H9 (cell line): Measurements from ENCODE around the gene MORN5. TPM values are rescaled to one million over a fixed set of nuclear protein-coding genes. Genes with fewer than 3 reads are reported as not detected.

Experiments
- DNase-seq: peaks from one replicate; pipeline ENCODE4 v3.0.0-alpha.2; 2017
- H2AFZ ChIP-seq: one replicate; pipeline ENCODE4 v1.6.1; 2013; ENCODE audit warnings: mild to moderate bottlenecking, low read length, control low read depth, moderate library complexity
- H2AK5ac ChIP-seq: 2 replicates; pipeline ENCODE4 v1.6.1; 2013; ENCODE audit warnings: low read length, control low read depth, mixed read lengths; ENCODE audit not compliant: insufficient read length
- H2BK120ac ChIP-seq: one replicate; pipeline ENCODE4 v1.6.1; 2013; ENCODE audit warnings: low read depth, mild to moderate bottlenecking, low read length, control low read depth, inconsistent platforms; ENCODE audit not compliant: poor library complexity, severe bottlenecking
- H2BK12ac ChIP-seq: 2 replicates; pipeline ENCODE4 v1.6.1; 2013; ENCODE audit warnings: low read length, control low read depth, mixed read lengths, low read depth; ENCODE audit not compliant: insufficient read length
- H2BK15ac ChIP-seq: 2 replicates; pipeline ENCODE4 v1.6.1; 2013; ENCODE audit warnings: low read depth, low read length, control low read depth
- H2BK20ac ChIP-seq: one replicate; pipeline ENCODE4 v1.6.1; 2013; ENCODE audit warnings: low read depth, mild to moderate bottlenecking, low read length, control low read depth, inconsistent platforms; ENCODE audit not compliant: poor library complexity, severe bottlenecking
- H2BK5ac ChIP-seq: 2 replicates; pipeline ENCODE4 v1.6.1; 2013; ENCODE audit warnings: low read length, control low read depth, mixed read lengths; ENCODE audit not compliant: insufficient read length
- H3K14ac ChIP-seq: 2 replicates; pipeline ENCODE4 v1.6.1; 2013; ENCODE audit warnings: low read length, control low read depth; ENCODE audit not compliant: insufficient read depth
- H3K18ac ChIP-seq: 2 replicates; pipeline ENCODE4 v1.6.1; 2013; ENCODE audit warnings: low read depth, mild to moderate bottlenecking, mixed read lengths, low read length, control low read depth; ENCODE audit not compliant: insufficient read length
- H3K23ac ChIP-seq: 2 replicates; pipeline ENCODE4 v1.6.1; 2013; ENCODE audit warnings: low read length, control low read depth, mixed read lengths, low read depth; ENCODE audit not compliant: insufficient read length
- H3K23me2 ChIP-seq: 2 replicates; pipeline ENCODE4 v1.6.1; 2013; ENCODE audit warnings: low read depth, mild to moderate bottlenecking, mixed read lengths, low read length, control low read depth; ENCODE audit not compliant: insufficient read length, poor library complexity, severe bottlenecking
- H3K27ac ChIP-seq: 2 replicates; pipeline ENCODE4 v1.5.1; 2013; ENCODE audit warnings: low read length, control low read depth, mixed read lengths, low read depth; ENCODE audit not compliant: insufficient read length
- H3K27me3 ChIP-seq: 2 replicates; pipeline ENCODE4 v1.6.1; 2013; ENCODE audit warnings: low read length, control low read depth, inconsistent platforms; ENCODE audit not compliant: insufficient read depth
- H3K4ac ChIP-seq: 2 replicates; pipeline ENCODE4 v1.6.1; 2013; ENCODE audit warnings: low read depth, mild to moderate bottlenecking, control low read depth, inconsistent platforms, low read length, moderate library complexity
- H3K4me1 ChIP-seq: 2 replicates; pipeline ENCODE4 v1.6.1; 2013; ENCODE audit warnings: low read length, control low read depth, inconsistent platforms; ENCODE audit not compliant: insufficient read depth
- H3K4me2 ChIP-seq: 2 replicates; pipeline ENCODE4 v1.6.1; 2013; ENCODE audit warnings: low read length, control low read depth, mixed read lengths; ENCODE audit not compliant: insufficient read length, insufficient read depth
- H3K56ac ChIP-seq: 2 replicates; pipeline ENCODE4 v1.6.1; 2013; ENCODE audit warnings: low read depth, mild to moderate bottlenecking, mixed read lengths, low read length, control low read depth; ENCODE audit not compliant: insufficient read length
- H3K79me1 ChIP-seq: 2 replicates; pipeline ENCODE4 v1.6.1; 2013; ENCODE audit warnings: low read depth, mild to moderate bottlenecking, moderate library complexity, low read length, control low read depth, inconsistent platforms; ENCODE audit not compliant: insufficient read depth, poor library complexity, severe bottlenecking
- H3K79me2 ChIP-seq: 2 replicates; pipeline ENCODE4 v1.6.1; 2013; ENCODE audit warnings: low read length, control low read depth, inconsistent platforms; ENCODE audit not compliant: insufficient read depth
- H3K9ac ChIP-seq: 2 replicates; pipeline ENCODE4 v1.6.1; 2013; ENCODE audit warnings: low read length, control low read depth, mixed read lengths; ENCODE audit not compliant: insufficient read length; ENCODE audit errors: extremely low read depth
- H3K9me3 ChIP-seq: one replicate; pipeline ENCODE4 v1.6.1; 2013; ENCODE audit warnings: low read depth, low read length, inconsistent platforms; ENCODE audit not compliant: control insufficient read depth
- H3T11ph ChIP-seq: one replicate; pipeline ENCODE4 v1.6.1; 2013; ENCODE audit warnings: mild to moderate bottlenecking, low read length, control low read depth, inconsistent platforms
- H4K20me1 ChIP-seq: one replicate; pipeline ENCODE4 v1.6.1; 2013; ENCODE audit not compliant: control insufficient read depth, insufficient read length, insufficient read depth
- H4K5ac ChIP-seq: 2 replicates; pipeline ENCODE4 v1.6.1; 2013; ENCODE audit warnings: low read depth, mild to moderate bottlenecking, mixed read lengths, low read length, control low read depth; ENCODE audit not compliant: insufficient read length
- H4K8ac ChIP-seq: replicated peaks from 2 replicates; pipeline ENCODE4 v1.6.1; 2013; ENCODE audit warnings: low read length, control low read depth, mixed read lengths, low read depth; ENCODE audit not compliant: insufficient read length
- H4K91ac ChIP-seq: 2 replicates; pipeline ENCODE4 v1.6.1; 2013; ENCODE audit warnings: low read depth, mild to moderate bottlenecking, moderate library complexity, mixed read lengths, low read length, control low read depth; ENCODE audit not compliant: insufficient read length
- H3K27ac Mint-ChIP-seq, 3 experiments: 2 replicates in 2 of 3; 3 replicates in 1 of 3; pipeline ENCODE4 v1.8.0; 2020 to 2021; ENCODE audit warnings: mixed read lengths in 3 of 3, mild to moderate bottlenecking in 1 of 3, moderate library complexity in 1 of 3
- H3K27me3 Mint-ChIP-seq: 2 replicates; pipeline ENCODE4 v1.8.0; 2021; ENCODE audit warnings: low read depth, mild to moderate bottlenecking, moderate library complexity, mixed read lengths
- H3K36me3 Mint-ChIP-seq, 3 experiments: 2 replicates in 2 of 3; 3 replicates in 1 of 3; pipeline ENCODE4 v1.8.0; 2020 to 2021; ENCODE audit warnings: low read depth in 3 of 3, mixed read lengths in 3 of 3; ENCODE audit not compliant: insufficient read depth in 1 of 3
- H3K4me1 Mint-ChIP-seq, 2 experiments: 2 replicates each; pipeline ENCODE4 v1.8.0; 2020; ENCODE audit warnings: mixed read lengths in 2 of 2
- H3K4me3 Mint-ChIP-seq, 2 experiments: 2 replicates in 1 of 2; 3 replicates in 1 of 2; pipeline ENCODE4 v1.8.0; 2020 to 2021; ENCODE audit warnings: mild to moderate bottlenecking in 2 of 2, mixed read lengths in 2 of 2, moderate library complexity in 1 of 2
- H3K9me3 Mint-ChIP-seq, 2 experiments: 2 replicates in 1 of 2; 3 replicates in 1 of 2; pipeline ENCODE4 v1.8.0; 2020; ENCODE audit warnings: mild to moderate bottlenecking in 2 of 2, mixed read lengths in 2 of 2, moderate library complexity in 1 of 2
- WGBS: extraction: QIAGEN DNeasy Blood & Tissue Kit; methylation state at CpG from one replicate; pipeline ENCODE4 v1.1.7; 2013; ENCODE audit warnings: missing lambda C conversion rate, low lambda C conversion rate, mixed read lengths; ENCODE audit not compliant: insufficient read length; ENCODE audit errors: extremely low coverage; 5-methylcytosine and 5-hydroxymethylcytosine counted together
- total RNA-seq: library from RNA; stranded (reverse); gene quantifications from 2 replicates; pipeline ENCODE4 v1.2.1, GENCODE V29; 2021
- TF ChIP-seq, protein P1 (sequence below): fragments of 200-600 bp; sonication (generic); conservative IDR thresholded peaks from 3 replicates; pipeline ENCODE4 v1.8.0; 2021; ENCODE audit warnings: antibody characterized with exemption, mild to moderate bottlenecking

Gene MORN5
- total RNA-seq, 1 experiment from 2014 or later = not detected

DNA sequence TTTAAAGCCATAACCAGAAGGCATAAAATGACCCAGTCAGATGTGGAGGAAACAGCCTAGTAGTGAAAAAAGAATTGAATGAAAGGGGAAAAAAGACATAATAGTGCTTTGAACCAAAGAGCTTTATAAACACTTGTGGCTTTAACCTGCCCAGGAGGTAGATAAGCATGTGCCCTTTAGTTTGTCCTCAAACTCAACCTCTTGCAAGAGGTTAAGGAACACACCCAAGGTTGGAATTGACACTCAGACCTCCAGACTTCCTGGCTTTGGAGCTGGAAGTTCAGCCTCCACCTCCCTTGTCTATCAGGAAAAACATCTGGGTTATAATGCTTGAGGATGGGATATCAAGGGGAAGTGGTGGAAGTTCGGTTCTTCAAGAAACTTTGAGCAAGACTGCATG lies 16.4 kb upstream of the MORN5 start:
- WGBS = no CpG with 5 or more reads among the region's 1 CpG
- H3K79me2 ChIP-seq = no peaks in the 10 kb centered on the region
- Mint-ChIP-seq H3K36me3 (peaks cover 12 to 43% (median 33%) of the 10 kb centered on the region in 3 experiments), H3K4me3 (no peak overlapping the region), H3K9me3 (no peaks in the 10 kb centered on the region), H3K27me3 (no peaks in the 10 kb centered on the region), H3K27ac (no peak overlapping the region), H3K4me1 (peaks cover 6 to 10% of the 10 kb centered on the region in 2 experiments; a peak in 3 of 4 replicates)
- H2BK120ac ChIP-seq = no peak overlapping the region
- no peaks in the 10 kb centered on the region for H3K23me2 ChIP-seq
- H3K14ac ChIP-seq = no peak overlapping the region
- no peak overlapping the region for H2AFZ ChIP-seq
- no peak overlapping the region for H3K18ac ChIP-seq
- no peak overlapping the region for H3K4me2 ChIP-seq
- DNase-seq = no peak
- no peak overlapping the region for H2BK20ac ChIP-seq
- H3K9ac ChIP-seq = no peak overlapping the region
- H4K91ac ChIP-seq = no peak overlapping the region
- no peak overlapping the region for H3K56ac ChIP-seq
- H2BK5ac ChIP-seq = no peak overlapping the region
- H4K20me1 ChIP-seq = no peaks in the 10 kb centered on the region
- H4K5ac ChIP-seq = no peak overlapping the region
- peaks cover 2% of the 10 kb centered on the region; the same call in 1 of the 2 replicates for H3K4me1 ChIP-seq
- TF ChIP-seq, protein P1, sequence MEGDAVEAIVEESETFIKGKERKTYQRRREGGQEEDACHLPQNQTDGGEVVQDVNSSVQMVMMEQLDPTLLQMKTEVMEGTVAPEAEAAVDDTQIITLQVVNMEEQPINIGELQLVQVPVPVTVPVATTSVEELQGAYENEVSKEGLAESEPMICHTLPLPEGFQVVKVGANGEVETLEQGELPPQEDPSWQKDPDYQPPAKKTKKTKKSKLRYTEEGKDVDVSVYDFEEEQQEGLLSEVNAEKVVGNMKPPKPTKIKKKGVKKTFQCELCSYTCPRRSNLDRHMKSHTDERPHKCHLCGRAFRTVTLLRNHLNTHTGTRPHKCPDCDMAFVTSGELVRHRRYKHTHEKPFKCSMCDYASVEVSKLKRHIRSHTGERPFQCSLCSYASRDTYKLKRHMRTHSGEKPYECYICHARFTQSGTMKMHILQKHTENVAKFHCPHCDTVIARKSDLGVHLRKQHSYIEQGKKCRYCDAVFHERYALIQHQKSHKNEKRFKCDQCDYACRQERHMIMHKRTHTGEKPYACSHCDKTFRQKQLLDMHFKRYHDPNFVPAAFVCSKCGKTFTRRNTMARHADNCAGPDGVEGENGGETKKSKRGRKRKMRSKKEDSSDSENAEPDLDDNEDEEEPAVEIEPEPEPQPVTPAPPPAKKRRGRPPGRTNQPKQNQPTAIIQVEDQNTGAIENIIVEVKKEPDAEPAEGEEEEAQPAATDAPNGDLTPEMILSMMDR = no peak
- no peak overlapping the region for H3T11ph ChIP-seq
- H3K9me3 ChIP-seq = no peaks in the 10 kb centered on the region
- H3K27me3 ChIP-seq = no peaks in the 10 kb centered on the region
- H2BK12ac ChIP-seq = no peak overlapping the region
- no peak overlapping the region for H2AK5ac ChIP-seq
- no peak overlapping the region for H3K27ac ChIP-seq
- H3K23ac ChIP-seq = no peak overlapping the region
- H3K79me1 ChIP-seq = no peaks in the 10 kb centered on the region
- H4K8ac ChIP-seq = no peak overlapping the region
- no peak overlapping the region for H2BK15ac ChIP-seq
- H3K4ac ChIP-seq = no peak overlapping the region
